HEK293 (cell line): ENCODE measurements around the gene WBP11.

Source experiments
- SP2 ChIP-seq: fragments of 450-650 bp; formaldehyde crosslinking; IDR thresholded peaks from 2 replicates; pipeline ENCODE4 v1.5.1; 2016; ENCODE audit warnings: missing biosample characterization, missing genetic modification characterization
- ZNF140 ChIP-seq: fragments of 450-650 bp; formaldehyde crosslinking; IDR thresholded peaks from 2 replicates; pipeline ENCODE4 v1.5.1; 2016; ENCODE audit warnings: missing biosample characterization, missing genetic modification characterization
- TF ChIP-seq, protein P1 (sequence below): fragments of 450-650 bp; formaldehyde crosslinking; IDR thresholded peaks from 2 replicates; pipeline ENCODE4 v1.5.1; 2016; ENCODE audit warnings: missing biosample characterization, missing genetic modification characterization

- TF ChIP-seq ZNF140 (tag by site-specific recombination) (no peak), SP2 (tag by site-specific recombination) (no peak)
- TF ChIP-seq, protein P1, sequence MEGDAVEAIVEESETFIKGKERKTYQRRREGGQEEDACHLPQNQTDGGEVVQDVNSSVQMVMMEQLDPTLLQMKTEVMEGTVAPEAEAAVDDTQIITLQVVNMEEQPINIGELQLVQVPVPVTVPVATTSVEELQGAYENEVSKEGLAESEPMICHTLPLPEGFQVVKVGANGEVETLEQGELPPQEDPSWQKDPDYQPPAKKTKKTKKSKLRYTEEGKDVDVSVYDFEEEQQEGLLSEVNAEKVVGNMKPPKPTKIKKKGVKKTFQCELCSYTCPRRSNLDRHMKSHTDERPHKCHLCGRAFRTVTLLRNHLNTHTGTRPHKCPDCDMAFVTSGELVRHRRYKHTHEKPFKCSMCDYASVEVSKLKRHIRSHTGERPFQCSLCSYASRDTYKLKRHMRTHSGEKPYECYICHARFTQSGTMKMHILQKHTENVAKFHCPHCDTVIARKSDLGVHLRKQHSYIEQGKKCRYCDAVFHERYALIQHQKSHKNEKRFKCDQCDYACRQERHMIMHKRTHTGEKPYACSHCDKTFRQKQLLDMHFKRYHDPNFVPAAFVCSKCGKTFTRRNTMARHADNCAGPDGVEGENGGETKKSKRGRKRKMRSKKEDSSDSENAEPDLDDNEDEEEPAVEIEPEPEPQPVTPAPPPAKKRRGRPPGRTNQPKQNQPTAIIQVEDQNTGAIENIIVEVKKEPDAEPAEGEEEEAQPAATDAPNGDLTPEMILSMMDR, result no peak
Measured at GRCh38 chr12:14834509-14834908, 31.2 kb upstream of the WBP11 start.
